ENCODE measurements around the gene PGBD1.

The PGBD1 gene

DNA sequence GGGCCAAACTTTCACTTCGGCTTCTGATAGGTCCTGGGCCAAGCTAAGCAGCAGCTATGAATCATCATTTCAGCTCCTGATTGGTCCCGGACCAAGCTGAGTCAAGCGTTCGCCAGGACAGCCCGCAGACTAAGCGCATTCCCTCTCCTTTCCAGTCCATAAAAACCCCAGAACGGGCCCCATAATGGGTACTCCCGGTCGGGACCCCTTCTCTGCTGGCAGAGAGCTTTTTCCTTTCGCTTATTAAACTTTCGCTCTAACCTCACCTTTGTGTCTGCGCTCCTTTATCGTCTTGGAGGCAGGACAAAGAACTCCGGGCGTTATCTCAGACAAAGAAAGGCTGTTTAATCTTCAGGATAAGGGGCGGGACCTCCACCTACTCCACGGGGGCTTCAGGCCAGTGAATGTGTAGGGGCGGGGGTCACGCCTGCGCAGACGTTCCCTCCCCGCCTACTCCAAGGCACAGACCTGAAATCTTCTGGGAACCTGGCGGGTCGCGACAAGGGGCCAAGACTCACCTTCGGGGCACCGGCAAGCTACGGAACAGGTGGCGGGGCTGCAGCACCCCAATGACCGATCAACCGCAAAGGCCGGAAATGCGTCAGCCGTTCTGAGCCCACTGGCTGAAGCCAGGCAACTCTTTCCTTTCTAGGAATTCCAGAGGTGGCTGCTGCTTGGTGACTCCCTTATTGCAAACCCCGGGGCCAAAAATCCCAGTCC is 54.4 kb downstream of the PGBD1 start, which contains the start of gene ZSCAN31:
Gene ZSCAN31 (minus strand): TSS at position 585 of the 720 bp plus-strand sequence. CDS start 6,465 bp downstream, outside the sequence.
- peak; percentile 70 to 79 for DNase-seq

DNA sequence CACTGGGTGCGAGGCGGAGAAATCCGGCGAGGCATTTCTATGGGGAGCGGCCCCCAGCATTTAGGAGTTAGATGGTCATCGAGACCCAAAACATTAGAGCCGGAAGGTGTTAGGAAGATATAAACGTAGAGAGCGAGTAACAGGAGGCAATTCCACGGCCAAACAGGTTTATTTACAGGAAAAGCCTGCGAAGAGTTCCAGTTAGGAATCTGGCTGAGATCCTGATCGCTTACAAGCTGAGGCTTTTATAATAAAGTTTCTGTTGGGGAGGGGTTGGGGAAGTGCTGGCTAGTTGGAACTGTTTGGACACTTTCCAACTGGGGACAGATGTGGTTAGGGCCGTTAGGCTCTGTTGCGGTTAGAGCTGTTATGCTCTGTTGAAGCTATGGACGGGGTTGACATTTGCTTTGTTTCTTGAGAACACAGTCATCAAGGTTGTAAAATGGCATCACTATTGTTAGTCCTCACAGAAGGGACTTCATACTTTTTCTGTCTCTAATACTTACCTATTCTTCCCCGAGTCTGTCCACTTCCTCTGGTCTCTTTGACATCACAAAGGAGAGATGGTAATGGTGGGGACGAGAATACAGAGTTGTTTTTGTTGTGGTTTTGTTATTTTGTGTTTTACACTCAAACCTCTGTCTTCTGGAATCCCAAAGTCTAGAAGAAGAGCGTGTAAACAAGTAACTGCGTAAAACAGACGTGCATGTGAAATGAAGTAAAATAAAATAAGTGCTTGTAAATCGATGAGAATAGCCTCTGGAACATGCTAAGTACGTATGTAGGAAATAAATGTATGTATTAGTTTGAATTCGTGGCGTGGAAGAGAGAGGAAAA is 55.1 kb downstream of the PGBD1 start:
- peak in 1 of 2 experiments; percentile 9 for DNase-seq

DNA sequence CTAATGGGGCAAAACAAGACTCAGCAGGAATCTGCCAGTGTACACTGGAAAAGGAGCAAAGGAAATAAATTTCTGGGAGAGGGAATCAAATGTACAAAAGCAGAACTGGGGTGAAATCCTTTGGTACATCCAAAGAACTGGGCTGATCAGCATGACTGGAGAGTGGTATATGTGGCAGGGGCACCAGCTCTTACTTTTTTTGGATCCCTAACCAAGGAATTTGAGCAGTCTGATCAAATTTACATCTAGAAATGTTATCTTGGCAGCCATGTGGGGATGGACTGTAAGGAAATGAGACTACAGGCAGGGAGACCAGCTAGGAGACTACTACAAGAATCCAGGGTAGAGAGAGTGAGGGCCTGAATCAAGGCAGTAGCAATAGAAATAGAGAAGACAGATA is 55.7 kb downstream of the PGBD1 start:
- DNase-seq, result no peak

DNA sequence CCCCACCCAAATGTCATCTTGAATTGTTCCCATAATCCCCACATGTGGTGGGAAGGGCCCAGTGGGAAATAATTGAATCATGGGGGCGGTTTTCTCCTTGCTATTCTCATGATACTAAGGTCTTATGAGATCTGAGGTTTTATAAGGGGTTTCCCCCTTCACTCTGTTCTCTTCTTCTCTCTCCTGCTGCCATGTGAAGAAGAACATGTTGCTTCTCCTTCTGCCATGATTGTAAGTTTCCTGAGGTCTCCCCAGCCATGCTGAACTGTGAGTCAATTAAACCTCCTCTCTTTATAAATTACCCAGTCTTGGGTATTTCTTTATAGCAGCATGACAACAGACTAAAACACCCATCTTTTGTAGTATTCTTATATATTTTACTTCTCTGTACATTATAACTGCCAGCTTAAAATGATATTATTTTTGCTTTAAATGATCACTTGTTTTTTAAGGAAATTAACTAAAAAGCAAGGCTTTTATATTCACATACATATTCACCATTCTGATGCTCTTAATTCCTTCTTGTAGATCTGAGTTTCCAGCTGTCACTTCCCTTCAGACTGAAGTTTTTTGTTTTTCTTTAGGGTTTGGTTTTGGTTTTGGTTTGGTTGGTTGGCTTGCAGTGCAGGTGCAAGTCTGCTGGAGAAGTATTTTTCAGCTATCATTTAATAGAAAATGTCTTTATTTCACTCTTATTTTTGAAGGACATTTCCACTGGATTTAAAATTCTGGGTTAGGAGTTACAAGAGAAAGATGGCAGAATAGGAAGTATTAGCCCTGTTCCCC is 59.1 kb downstream of the PGBD1 start:
- no peak for DNase-seq

DNA sequence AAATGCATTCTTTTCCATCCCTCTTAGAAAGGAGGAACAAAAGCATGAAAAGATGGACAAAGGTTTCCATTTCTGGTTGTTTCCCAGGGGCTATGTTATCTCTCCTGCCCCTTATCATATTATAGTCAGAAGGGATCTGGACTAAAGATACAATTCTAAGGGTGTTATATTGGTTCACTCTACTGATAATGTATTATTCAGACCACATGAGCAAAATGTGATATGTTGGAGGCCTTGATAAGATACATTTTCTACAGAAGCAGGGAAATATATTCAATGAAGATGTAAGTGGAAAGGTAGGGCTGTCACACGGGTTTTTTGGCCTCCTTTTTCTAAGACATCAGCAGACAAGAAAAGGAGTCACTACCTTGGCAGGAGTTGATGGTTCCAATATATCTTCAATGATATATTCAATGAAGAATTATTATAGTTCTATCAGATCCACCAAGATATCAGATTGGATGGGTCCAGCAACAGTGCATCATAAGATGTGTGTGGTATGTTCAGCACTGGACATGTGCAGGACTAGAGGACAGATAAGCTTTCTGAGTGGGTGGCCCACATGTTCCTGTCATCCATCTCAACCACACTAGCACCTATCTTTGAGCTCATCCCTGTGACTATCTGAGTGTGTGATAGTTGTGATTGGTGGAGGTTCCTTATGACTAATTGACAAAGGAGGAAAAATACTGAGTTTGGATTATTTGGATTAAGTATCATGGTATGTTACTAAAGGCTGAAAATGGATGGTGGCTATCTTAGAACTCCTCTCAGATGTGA is 62.7 kb downstream of the PGBD1 start:
- no peak for DNase-seq

DNA sequence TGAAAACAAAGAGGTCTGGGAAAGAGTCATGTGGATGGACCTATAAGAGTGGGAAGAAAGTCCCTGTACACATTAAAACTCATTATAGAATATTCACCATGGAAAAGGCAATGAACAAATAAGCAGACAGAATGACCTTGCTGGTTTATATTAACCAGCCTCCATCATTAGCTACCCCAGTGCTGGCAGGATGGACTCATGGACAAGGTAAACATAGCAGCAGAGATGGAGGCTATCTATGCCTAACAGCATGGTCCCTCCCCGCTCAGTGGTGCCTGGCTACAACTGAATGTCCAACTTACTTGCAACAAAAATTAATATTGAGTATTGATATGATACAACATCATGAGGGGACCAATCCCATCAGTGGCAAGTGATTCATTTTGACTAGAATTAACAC is 63.8 kb downstream of the PGBD1 start:
- no peak for DNase-seq

DNA sequence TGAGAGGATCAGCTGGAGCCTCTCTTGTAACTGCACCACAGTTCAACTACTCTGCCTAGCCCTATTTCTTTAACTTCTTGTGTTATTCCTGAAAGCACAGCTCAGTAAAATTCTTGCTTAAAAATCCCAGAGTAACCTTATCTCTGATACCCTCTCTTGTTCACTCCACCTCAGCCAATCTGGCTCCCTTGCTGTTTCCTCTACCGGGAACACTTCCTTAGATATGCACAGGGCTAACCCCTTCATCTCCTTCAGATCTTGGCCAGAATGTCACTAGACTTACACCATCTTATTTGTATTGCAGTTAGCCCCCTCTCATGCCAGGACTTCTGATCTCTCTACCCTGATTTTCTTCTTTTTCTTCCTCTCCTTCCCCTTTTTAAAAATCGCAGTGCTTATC is 65.7 kb downstream of the PGBD1 start:
- no peak for DNase-seq

DNA sequence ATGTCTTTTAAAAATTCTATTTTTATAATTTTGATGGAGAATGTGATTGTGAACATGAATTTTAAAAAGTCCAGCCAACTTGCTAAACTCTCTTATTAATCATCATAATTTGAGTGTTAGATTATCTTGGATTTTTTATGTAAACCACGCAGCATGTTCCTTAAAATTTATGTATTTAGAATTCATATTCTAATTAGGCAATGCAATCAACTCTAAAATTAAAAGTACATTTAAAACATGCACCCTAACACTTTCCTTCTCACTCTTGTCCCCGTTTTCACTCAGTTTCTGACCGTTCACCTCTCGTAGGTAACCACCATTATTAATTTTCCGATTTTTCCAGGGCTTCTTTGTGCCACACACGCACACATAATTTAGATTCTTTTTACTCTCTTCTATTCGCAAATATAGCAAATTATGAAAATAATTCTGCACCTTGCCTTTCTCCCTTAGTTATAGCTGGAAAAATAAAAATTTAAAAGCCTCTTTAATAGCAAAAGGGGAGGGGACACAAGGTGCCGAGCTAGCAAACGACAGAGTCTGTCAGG is 68.0 kb downstream of the PGBD1 start:
- no peak for DNase-seq

DNA sequence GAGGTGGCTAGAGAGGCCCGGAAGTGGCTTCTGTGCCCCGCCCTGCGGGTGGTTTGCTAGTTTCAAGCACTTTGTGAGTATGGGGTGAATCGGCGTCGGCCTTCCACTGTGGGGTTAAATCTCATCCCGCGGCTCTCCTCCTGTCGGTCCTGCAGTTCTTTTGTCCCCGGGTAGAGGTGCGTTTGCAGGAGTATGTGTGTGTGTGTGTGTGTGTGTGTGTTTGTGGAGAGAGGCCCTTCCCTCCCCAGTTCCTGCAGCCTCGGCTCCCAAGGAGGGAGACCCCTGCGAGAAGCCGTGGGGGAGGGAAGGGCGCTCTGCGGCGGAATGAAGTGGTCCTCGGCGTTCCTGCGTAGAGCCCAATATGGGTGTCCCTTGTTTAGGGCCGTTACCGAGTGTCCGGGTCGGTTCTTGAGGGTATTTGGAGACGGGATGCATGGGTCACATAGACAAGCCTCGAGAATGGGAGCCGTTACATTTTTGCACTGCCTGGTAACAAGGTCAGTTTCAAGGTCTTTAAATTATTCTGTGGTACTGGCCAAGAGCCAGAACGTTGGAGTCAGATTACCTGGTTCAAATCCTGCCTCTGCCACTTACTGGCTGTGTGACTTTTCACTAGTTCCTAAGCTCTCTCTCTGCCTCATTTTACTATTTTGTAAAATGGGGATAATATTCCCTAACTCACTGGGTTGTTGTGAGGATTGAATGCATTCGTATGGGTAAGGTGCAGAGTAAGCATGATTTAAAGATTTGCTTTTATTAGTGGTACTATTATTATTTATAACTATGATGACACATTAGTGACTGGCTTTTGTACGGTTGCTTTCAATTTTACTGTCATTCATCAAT is 68.7 kb downstream of the PGBD1 start, which contains the start of gene ZKSCAN3:
Gene ZKSCAN3 (plus strand): TSS at position 56 of the 846 bp plus-strand sequence. CDS start 9,640 bp downstream, outside the sequence.
- peak; percentile 85 to 90 for DNase-seq

DNA sequence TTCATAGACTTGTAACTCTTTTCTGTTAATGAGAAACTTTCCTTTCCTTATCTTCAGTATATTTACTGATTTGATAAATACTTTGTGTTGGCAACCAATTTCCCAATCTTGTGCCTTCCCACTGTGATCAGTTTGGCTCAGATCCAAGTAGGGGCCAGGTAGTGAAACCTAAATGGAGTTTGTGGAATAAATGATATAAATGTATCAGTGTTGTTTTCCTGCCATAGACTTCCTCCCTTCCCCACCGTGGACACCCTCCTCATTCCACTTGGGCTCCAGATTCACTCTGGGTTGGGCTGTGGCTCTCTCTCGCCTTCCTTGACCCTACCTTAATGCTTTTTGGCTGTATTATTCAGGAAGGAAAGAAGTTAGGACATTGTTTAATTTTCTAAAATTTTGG is 69.7 kb downstream of the PGBD1 start:
- no peak for DNase-seq

DNA sequence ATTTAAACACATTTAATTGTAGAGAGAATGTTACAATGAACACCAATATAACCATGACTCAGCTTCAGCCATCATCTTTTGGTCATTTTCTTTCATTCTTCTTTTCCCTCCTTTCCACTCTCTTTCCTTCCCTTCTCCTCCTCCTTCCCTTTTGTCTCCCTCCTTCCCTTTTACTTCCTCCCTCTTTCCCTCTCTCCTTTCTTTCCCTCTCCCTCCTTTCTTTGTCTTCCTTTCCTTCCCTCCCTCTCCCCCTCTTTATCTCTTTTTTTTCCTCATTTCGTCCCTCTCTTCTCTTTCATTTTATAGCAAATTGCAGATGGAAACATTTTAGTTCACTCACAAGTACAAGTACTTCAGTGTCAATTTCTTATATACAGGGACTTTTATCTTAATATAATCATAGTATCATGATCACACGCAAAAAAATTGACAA is 70.1 kb downstream of the PGBD1 start:
- no peak for DNase-seq

All from activated CD4-positive, alpha-beta T cell treated with anti-CD3 and anti-CD28 coated beads, Interleukin-2, amount 50 U/mL, for 48 hours (primary cell).